BJ (cell line): ENCODE measurements around the gene HYDIN. TPM values are rescaled to one million over a fixed set of nuclear protein-coding genes. Genes with fewer than 3 reads are reported as not detected.

Experiments used
- CTCF ChIA-PET: fragments of 350-600 bp; formaldehyde crosslinking; extraction: SDS; loops from one replicate; lab custom pipeline; 2021; ENCODE audit warnings: antibody characterized with exemption, inconsistent platforms; lab: Yijun Ruan, JAX
- POLR2A ChIA-PET: fragments of 300-600 bp; sonication (Branson Sonifier 250); formaldehyde crosslinking; extraction: SDS; loops from one replicate; lab custom pipeline; 2021; ENCODE audit warnings: antibody characterized with exemption; lab: Charles Lee
- DNase-seq: peaks from one replicate; pipeline ENCODE4 v3.0.0-alpha.2; 2011; ENCODE audit warnings: low read depth
- H3K27me3 ChIP-seq: 2 replicates; pipeline ENCODE4 v1.6.0; 2011; ENCODE audit warnings: low read length; ENCODE audit not compliant: control insufficient read depth, insufficient read depth
- H3K36me3 ChIP-seq: 2 replicates; pipeline ENCODE4 v1.5.1; 2011; ENCODE audit warnings: low read length; ENCODE audit not compliant: control insufficient read depth, insufficient read depth
- H3K4me3 ChIP-seq: 2 replicates; pipeline ENCODE4 v1.5.1; 2011; ENCODE audit warnings: low read depth, mild to moderate bottlenecking, control low read depth, low read length
- CTCF ChIP-seq: IDR thresholded peaks from 2 replicates; pipeline ENCODE4 v1.5.1; 2011; ENCODE audit warnings: low read depth, mild to moderate bottlenecking, control low read depth, inconsistent platforms, low read length, moderate library complexity; ENCODE audit not compliant: insufficient read depth
- polyA plus RNA-seq: library from polyadenylated mRNA; depleted of rRNA; stranded (reverse); fragments of >200 nt; gene quantifications from 2 replicates; pipeline ENCODE4 v1.2.3, GENCODE V29; 2011

HYDIN gene
- polyA plus RNA-seq, 1 experiment: 0.47 TPM

- ChIA-PET CTCF (interaction anchor here (1.0 to 1.4 kb wide), 3 partner anchors 23 to 63 kb away, joined by 3 to 7 read pairs (median 4); no protein-coding TSS in a partner anchor), POLR2A (no interaction called here)
- no peak for DNase-seq
- no peak for TF ChIP-seq CTCF
- no peaks in the 10 kb centered on the region for H3K27me3 ChIP-seq
- H3K36me3 ChIP-seq: peaks cover 4% of the 10 kb centered on the region
- no peak overlapping the region for H3K4me3 ChIP-seq
These were observed 464.3 kb downstream of the HYDIN start for GRCh38 chr16:70766176-70766575.

GRCh38 chr16:70765491-70765890 is 465.0 kb downstream of the HYDIN start:
- CTCF ChIA-PET: interaction anchor here (1.2 to 1.5 kb wide), 2 partner anchors 19 to 27 kb away, joined by 3 to 4 read pairs; no protein-coding TSS in a partner anchor
- POLR2A ChIA-PET: no interaction called here

GRCh38 chr16:70764632-70765031 is 465.9 kb downstream of the HYDIN start:
- ChIA-PET POLR2A (no interaction called here), CTCF (interaction anchor here (1.3 to 1.5 kb wide), 2 partner anchors 18 to 66 kb away, joined by 3 read pairs; no protein-coding TSS in a partner anchor)
- no peak overlapping the region for H3K4me3 ChIP-seq
- H3K36me3 ChIP-seq: peaks cover 4% of the 10 kb centered on the region
- TF ChIP-seq CTCF: no peak
- H3K27me3 ChIP-seq: no peaks in the 10 kb centered on the region
- no peak for DNase-seq

More at GRCh38 chr16:70765491-70765890, 465.0 kb downstream of the HYDIN start:
- Histone ChIP-seq H3K27me3 (no peaks in the 10 kb centered on the region), H3K4me3 (no peak overlapping the region), H3K36me3 (peaks cover 4% of the 10 kb centered on the region)
- DNase-seq: no peak
- no peak for TF ChIP-seq CTCF

GRCh38 chr16:70760221-70760620 is 470.3 kb downstream of the HYDIN start:
- ChIA-PET POLR2A (interaction anchor here (0.7 to 1.6 kb wide), 3 partner anchors 10 to 72 kb away, joined by 3 to 5 read pairs (median 4); no protein-coding TSS in a partner anchor), CTCF (interaction anchor here (0.7 to 6.0 kb wide), 9 partner anchors 9 to 601 kb away, joined by 3 to 62 read pairs (median 3); no protein-coding TSS in a partner anchor)
- Histone ChIP-seq H3K27me3 (no peaks in the 10 kb centered on the region), H3K4me3 (no peak overlapping the region), H3K36me3 (peaks cover 8% of the 10 kb centered on the region)
- no peak for DNase-seq
- no peak for TF ChIP-seq CTCF

- ChIA-PET CTCF (interaction anchor here (0.7 to 6.0 kb wide), 7 partner anchors 9 to 106 kb away, joined by 3 to 62 read pairs (median 3); no protein-coding TSS in a partner anchor), POLR2A (no interaction called here)
- no peak for DNase-seq
- H3K36me3 ChIP-seq: peaks cover 7% of the 10 kb centered on the region
- no peak overlapping the region for H3K4me3 ChIP-seq
- no peaks in the 10 kb centered on the region for H3K27me3 ChIP-seq
- no peak for TF ChIP-seq CTCF
These were observed 470.9 kb downstream of the HYDIN start for GRCh38 chr16:70759666-70760065.
